Measurements from ENCODE around the gene GOLPH3. TPM values are rescaled to one million over a fixed set of nuclear protein-coding genes. Genes with fewer than 3 reads are reported as not detected.

Gene GOLPH3
- total RNA-seq, 2 donors from 2014 or later: 128 to 130 TPM

- Histone ChIP-seq H3K27ac (no peak overlapping the region), H3K36me3 (no peaks in the 10 kb centered on the region), H3K9me3 (no peaks in the 10 kb centered on the region), H3K4me3 (no peak overlapping the region), H3K27me3 (no peaks in the 10 kb centered on the region), H3K9ac (ENCODE audit: low read depth in 2 of 2, low read length in 2 of 2) (no peak overlapping the region), H3K4me1 (no peaks in the 10 kb centered on the region)
- intact Hi-C loops (cut with DNase I): no loop called here
- DNase-seq: no peak
- TF ChIP-seq CTCF (IDR thresholded peaks at IDR 0.05): no peak
Measured at GRCh38 chr5:32168460-32169033, 5.6 kb downstream of the GOLPH3 start.

DNA sequence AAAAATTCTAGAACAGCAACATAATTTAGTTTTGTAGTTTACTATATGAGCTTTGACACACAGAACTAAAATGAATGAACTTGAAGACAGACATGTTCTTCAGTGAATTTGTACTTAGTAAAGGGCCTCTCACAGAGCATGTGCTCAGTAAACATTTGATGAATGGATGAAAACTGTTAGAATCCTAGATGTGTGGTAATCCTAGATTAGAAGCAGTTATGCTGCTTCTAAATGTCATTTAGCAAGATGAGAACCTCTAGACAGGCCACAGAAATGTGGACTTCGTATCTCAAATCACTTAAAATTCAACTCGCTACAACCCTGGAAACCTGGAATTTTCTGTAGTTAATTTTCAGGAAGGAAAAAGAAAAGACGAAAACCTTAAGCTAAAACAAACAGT, 8.5 kb downstream of the GOLPH3 start:
- Histone ChIP-seq H3K4me3 (no peak overlapping the region), H3K9ac (ENCODE audit: low read depth in 2 of 2, low read length in 2 of 2) (no peak overlapping the region), H3K4me1 (no peaks in the 10 kb centered on the region), H3K27ac (no peak overlapping the region), H3K9me3 (no peaks in the 10 kb centered on the region), H3K36me3 (no peaks in the 10 kb centered on the region), H3K27me3 (no peaks in the 10 kb centered on the region)
- no peak for DNase-seq
- no peak for TF ChIP-seq CTCF (IDR thresholded peaks at IDR 0.05)
- intact Hi-C loops (cut with DNase I): no loop called here

DNA sequence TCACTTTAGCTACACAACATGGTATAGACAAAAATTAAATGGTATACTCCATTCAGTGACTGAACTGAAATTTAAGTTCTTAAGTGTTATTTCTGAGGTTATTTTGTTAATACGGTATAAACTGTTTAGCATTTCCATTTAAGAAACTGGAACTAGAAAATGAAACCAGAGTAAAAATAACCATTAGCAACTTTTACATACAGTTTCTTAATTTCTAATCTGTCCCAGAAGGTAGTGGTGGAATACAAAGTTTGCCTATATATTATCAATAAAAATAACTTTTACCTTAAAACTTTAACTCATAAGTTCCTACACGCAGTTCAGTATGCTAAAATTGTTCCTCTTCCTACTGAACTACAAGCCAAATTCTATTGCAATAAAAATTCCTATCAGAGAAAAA, 10.3 kb downstream of the GOLPH3 start:
- intact Hi-C loops (cut with DNase I): no loop called here
- Histone ChIP-seq H3K36me3 (no peaks in the 10 kb centered on the region), H3K27ac (no peak overlapping the region), H3K9ac (ENCODE audit: low read depth in 2 of 2, low read length in 2 of 2) (no peak overlapping the region), H3K4me1 (no peaks in the 10 kb centered on the region), H3K9me3 (no peaks in the 10 kb centered on the region), H3K4me3 (no peak overlapping the region), H3K27me3 (no peaks in the 10 kb centered on the region)
- no peak for DNase-seq
- TF ChIP-seq CTCF (IDR thresholded peaks at IDR 0.05): no peak

- intact Hi-C loops (cut with DNase I): no loop called here
- Histone ChIP-seq H3K4me1 (no peaks in the 10 kb centered on the region), H3K9me3 (no peaks in the 10 kb centered on the region), H3K36me3 (no peaks in the 10 kb centered on the region), H3K9ac (ENCODE audit: low read depth in 2 of 2, low read length in 2 of 2) (no peak overlapping the region), H3K4me3 (no peak overlapping the region), H3K27ac (no peak overlapping the region), H3K27me3 (no peaks in the 10 kb centered on the region)
- TF ChIP-seq CTCF (IDR thresholded peaks at IDR 0.05): no peak
- no peak for DNase-seq
Measured at GRCh38 chr5:32163053-32163452, 11.1 kb downstream of the GOLPH3 start.

DNA sequence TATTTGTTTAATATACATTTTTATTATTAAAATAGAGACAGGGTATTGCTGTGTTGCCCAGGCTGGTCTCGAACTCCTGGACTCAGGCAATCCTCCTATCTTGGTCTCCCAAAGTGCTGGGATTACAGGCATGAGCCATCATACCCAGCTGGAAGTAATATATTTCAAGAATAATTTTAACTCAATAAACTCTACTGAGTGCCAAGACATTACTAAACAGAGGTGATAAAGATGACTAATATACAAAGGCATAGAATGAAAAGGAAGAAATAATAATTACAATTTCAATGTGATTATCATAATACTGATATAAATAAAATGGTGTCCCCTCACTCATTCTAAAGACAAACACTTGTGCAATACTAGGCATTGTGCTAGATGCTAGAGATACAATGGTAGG, 13.9 kb downstream of the GOLPH3 start:
- no peak overlapping the region for H3K27ac ChIP-seq
- H3K36me3 ChIP-seq: no peaks in the 10 kb centered on the region
- no peak for TF ChIP-seq CTCF (IDR thresholded peaks at IDR 0.05)
- H3K4me1 ChIP-seq: no peaks in the 10 kb centered on the region
- no peaks in the 10 kb centered on the region for H3K27me3 ChIP-seq
- H3K9me3 ChIP-seq: no peaks in the 10 kb centered on the region
- no peak overlapping the region for H3K9ac ChIP-seq (ENCODE audit: low read depth in 2 of 2, low read length in 2 of 2)
- no peak for DNase-seq
- intact Hi-C loops (cut with DNase I): no loop called here
- H3K4me3 ChIP-seq: no peak overlapping the region
